Dedifferentiated amniotic fluid mesenchymal stem cell (primary cell): ENCODE results near the gene LST1.
"Not testable (repeated sequence)": the region's sequence is repeated elsewhere in the genome, so short reads cannot be mapped to it uniquely, and the experiment has no call there.

ENCODE experiments used
- DNase-seq: peaks from one replicate; pipeline ENCODE4 v3.0.0-alpha.2; 2016; ENCODE audit errors: extremely low spot score

The LST1 gene

DNA sequence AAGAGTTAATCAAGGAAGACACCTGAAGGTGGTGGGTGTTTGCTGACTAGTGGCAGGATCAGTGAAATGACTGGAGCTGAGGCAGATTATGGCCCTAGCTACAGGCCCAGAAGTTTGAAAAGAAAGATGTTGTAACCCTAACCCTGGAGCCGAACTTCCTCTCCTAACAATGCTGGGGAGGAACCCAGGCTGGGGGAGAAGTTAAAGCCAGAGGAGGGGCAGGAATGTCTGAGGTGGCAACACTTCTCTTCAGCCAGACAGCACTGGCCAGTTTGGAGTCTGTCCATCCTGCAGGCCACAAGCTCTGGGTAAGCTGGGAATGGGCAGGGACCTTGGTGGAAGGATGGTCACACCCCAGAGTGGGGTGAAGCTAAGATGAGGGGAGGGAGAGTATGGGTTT is at the start of gene LST1:
LST1 (plus strand) TSS at position 270 of the 400 bp plus-strand sequence. CDS start 1,023 bp downstream, outside the sequence.
- no peak for DNase-seq

DNA sequence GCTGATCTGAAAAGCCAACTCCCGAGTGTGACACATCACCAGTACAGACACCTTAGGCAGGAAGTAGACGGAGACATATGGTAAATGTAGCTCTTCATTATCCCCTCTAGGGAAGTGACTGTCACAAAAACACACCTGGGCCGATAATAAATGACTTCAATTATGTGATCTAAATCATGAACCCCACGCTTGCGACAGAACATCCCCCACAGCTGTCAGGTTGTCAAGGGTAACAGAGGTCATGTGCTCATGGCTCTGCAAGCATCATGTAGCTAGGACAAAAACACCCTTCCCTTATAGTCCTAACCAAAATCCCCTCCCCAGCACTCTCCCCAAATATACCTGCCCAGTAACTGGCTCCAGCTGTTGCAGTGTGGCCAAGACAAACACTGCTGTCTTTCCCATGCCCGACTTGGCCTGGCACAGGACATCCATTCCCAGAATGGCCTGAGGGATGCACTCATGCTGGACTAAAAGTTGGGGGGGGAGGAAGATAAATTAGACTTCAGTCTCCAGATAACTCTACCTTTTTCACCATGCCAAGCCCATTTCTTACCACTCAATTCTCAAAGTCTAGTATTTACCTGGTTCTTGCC is 47.2 kb upstream of the LST1 start:
- no peak for DNase-seq

DNA sequence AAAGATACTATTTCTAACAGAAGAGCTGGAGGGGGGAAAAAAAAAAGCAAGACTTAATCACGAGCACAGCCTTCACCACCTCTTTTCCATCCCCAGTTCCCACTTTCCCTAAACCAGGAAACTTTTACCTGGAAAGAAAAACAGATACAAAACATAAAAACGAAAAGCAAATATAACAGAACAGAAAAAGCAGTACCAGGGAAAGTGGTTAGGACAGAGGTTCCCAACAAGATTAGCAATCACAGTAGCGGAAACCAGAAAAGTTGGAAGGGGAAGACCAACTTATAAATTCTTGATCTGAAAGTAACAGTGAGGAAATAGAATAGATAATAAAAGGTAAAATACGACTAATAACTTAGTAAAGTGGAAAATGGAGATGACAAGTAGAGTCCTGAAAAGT is 45.4 kb upstream of the LST1 start:
- no peak for DNase-seq

DNA sequence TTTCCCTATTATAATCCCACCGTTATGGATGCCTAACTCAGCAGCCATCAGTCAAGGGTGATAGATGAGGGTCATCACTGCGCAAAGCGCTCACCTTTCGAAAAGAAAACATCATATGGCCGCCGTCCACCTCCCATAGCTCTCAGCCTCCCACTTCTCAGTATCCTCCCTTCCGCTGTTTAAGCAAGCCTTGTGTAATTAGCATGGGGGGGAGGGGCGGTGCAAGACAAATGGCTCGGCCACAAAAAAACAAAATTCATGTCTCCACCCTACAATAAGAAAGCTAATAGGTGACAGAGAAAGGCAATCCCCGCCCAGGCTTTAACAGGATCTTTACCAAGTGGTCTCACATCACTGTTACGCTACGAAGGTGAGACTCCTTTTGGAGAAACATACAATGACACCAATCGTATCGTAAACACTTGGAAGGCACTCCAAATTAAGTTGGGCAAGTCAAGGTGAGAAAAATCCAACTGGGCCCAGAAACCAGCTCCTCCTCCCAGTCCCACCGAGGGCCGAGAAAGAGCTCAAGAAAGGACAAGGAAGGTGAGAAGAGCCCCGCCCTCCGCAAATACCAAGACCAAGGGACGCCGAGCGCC is 44.9 kb upstream of the LST1 start:
- no peak for DNase-seq

DNA sequence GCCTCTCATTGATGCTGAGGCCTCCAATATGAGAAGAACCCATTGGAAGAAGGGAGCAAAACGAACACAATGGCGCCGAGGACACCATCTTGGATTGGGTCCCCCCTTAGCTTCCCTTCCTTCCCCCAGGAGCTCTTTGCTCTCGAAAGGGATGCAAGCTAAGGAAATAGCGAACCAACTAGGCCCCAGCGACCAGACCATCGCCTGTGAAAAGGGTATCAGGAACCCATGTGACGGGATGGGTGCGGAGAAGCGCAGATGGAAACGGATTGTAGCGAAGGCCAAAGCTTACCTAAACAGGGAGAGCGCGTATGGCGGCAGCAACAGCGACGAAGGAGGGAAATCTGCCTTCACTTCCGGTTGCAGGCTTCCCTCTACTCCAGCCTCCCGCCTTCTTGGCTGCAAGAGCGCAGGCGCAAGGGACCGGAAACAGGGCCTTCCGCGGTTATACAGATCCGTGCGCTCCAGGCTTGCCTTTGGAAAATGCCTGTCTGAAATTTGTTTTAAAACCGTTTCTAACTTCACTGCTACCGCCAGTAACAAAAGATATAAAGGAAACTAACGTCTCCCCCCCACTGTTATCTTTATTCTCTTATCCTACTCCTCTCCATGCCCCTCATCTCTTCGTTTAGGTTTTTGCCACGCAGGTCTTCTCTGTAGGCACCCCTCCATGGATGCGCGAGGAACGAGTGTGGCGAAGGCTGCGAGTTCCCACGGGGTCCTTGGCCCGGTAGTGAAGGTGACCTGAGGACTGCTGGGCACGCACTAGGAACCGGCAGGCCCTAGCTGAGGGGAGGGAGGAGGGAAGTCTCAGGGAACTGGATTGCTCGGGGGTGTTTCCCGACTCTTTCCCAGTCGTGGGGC is 44.2 kb upstream of the LST1 start, which contains the start of gene DDX39B:
DDX39B (minus strand) TSS at position 346 of the 864 bp plus-strand sequence. CDS start 1,471 bp downstream, outside the sequence.
- DNase-seq: peak; percentile 95

DNA sequence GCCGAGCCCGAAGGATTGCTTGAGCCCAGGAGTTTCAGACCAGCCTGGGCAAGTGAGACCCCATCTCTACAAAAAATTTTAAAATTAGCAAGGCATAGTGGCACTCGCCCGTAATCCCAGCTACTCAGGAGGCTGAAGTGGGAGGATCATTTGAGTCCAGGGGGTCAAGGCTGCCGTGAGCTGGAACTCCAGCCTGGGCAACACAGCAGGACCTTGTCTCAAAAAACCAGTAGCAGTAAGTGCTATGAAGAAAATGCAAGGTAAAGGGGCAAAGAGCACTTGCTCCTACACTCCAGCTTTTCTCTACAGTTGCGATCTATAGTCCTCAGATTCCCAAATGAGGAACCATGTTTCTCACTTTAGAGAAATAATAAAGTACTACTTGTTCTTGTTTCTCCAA is 42.4 kb upstream of the LST1 start:
- DNase-seq: no peak

DNA sequence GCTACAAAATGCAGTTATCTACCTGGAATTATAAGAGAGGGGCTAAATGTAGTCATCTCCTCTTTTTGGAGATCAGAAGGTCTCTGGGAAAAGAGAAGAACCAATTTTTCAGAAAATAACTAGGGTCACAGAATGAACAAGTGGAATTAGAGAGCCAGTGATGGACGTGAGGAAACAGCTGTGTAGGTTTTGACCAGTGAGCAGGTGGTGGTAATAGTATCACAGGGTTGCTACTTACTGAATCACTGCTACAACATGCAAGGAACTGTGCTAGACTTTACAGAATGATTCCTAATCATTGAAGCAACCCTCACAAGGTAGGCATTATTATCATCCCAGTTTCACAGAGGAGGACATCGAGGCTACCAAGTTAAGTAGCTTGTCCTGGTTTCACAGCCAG is 41.4 kb upstream of the LST1 start:
- DNase-seq: no peak

DNA sequence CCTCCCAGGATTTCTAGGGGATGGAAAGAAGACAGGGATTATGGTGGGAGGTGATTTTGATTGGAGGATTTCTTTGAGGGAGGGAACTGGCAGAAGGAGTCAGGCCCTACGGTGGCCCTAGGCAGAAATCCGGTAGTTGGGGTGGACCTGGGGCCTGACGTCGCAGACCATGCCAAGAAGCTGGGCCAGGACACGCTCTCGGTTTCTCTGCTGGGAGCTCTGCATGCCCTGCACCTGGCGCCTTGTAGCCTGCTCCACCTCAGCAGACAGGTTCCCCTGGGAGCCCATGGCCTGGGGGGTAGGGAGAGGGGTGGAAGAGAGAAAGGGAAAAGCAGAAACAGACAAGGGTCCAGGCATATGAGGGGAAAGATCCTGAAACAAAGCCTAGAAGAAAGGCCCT is 40.8 kb upstream of the LST1 start:
- DNase-seq: no peak

DNA sequence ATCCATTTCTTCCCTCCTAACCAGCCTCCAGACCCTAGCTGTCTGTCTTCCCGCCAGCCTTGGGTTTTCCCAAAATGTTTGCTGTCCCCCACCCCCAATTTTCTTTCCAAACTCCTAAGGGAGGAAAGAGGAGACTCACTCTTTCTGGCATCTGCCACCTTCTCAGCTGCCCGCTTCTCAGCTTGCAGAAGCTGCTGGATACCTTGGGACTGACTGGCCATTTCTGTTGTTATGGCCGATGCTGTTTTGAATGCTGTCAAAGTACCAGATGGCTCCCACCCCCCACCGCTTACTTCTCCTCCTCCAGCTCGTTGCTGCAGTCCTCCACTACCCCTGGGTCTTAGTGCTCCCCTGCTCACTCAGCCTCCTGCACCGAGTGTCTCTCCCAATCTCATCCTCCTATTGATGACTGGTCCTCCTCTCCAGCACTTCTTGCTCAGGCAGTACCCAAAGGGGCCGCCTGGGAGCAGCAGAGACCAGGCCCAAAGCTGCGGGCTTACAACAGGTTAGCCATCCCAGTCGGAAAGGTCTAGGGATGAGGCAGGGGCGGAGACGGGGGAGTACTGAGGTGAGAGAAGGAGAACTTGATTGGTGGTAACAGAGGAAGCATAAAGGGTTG is 39.6 kb upstream of the LST1 start, which contains the start of gene ATP6V1G2:
ATP6V1G2 (minus strand) TSS at position 270 of the 619 bp plus-strand sequence; CDS start at position 221, 49 bp downstream.
- peak; percentile 88 for DNase-seq

DNA sequence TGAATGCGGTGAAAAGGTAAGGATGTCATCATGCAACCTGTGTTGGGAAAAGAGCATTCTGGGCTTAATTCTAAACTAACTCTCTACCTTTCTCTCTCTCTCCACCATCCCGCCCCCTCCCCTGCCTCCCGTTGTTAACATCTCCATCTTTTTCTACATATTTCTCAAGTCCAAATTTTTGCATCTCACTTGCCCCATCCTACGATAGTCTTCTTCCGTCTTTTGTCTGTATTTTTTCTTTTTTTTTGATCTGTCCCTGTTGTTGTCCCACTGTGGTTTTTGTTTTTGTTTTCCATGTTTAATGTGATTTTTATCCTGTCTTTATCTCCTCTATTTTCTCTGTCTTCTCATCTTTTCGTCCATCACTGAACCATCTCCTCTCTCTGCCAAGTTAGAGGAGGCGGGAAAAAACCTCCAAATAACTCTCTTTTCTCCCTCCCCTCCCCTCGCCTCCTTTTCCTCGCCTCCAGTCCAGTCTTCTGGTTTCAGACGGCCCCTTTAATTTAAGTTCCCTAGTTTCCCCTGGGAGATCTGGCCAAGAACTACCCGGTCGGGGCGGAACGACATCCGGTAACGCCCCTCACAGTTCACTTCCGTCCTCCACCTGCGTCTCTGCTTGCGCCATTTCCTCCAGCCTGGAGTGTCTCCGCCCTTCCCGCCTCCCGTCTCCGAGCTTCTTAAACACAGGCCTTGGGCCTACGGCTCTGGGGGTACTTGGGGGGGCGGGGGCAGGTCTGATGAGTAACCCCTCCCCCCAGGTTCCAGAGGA is 38.9 kb upstream of the LST1 start, which contains the start of gene NFKBIL1:
NFKBIL1 (plus strand) TSS at position 651 of the 769 bp plus-strand sequence; CDS start at position 738, 87 bp downstream.
- DNase-seq: peak; percentile 96

DNA sequence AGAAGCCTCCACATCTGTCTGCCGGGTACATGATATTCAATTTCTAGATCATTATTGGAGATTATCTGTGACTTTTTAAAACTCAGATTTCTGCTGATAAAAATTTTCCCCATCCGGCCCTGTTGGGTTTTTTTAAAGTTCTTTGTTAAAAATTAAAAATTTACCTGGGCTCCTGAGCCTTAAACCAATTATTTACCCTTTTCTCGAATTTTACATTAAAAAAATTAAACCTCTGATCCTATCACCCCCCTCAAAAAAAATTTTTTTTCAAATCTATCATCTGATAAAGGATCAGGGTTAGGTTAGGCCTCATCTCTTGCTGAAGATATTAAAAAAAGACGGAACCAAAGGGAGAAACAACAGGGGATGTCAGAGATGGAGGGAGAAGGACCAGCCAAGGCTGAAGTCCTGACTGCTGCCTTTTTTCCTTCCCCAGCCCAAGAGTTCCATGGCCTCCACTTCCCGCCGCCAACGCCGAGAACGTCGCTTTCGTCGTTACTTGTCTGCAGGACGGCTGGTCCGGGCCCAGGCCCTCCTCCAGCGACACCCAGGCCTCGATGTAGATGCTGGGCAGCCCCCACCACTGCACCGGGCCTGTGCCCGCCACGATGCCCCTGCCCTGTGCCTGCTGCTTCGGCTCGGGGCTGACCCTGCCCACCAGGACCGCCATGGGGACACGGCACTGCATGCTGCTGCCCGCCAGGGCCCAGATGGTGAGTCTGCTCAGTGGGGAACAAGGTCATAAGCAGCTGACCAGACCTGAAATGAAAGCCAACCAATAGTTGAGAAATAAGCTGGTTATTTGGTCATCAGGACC is 38.1 kb upstream of the LST1 start:
- no peak for DNase-seq

DNA sequence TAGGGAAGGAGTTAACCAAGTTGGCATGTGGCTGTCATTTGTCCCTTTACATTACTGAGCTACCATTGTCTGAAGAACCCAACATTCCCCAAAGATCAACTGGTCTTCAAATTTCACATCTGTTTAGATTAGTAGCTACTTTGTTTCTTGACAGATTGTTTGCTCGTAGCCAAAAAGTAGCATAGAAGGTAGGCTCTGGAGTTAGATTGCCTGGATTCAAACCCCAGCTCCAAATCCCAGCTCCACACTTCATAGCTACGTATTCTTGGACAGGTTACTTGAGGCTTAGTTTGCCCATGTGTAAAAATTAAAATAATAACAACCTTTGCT is 37.6 kb upstream of the LST1 start:
- no peak for DNase-seq

DNA sequence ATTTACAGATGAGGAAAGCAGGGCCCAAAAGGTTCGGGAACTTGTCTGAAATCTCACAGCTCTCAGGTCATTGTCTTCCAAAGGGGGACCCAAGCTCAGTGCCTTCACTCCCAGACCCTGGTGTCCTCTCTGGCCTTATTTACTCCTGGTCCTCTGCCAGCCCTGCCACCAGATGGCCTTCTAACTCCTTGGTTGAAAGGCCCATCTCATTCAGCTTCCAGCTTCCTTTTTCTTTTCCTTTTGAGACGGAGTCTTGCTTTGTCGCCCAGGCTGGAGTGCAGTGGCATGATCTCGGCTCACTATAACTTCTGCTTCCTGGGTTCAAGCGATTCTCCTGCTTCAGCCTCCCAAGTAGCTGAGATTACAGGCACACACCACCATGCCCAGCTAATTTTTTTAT is 34.7 kb upstream of the LST1 start:
- not testable (repeated sequence) for DNase-seq

DNA sequence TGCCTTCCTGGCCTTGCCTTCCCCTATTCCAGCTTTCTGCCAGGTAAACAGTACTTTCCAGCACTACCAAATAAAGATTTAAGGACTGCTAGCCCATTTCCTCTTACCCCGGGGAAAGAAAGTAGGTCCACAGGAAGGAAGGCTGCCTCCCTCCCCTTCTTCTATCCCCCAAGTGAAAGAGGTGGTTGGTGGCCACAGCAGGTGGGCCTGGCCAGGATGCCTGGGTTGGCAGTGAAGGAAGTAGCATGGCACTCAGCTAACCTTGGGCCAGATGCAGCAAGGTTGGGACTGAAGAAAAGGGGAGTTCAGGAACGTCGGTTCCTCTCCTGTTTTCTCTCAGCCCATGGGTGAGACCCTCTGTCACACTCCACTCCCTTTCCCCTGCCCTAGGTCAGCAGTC is 29.8 kb upstream of the LST1 start:
- no peak for DNase-seq

DNA sequence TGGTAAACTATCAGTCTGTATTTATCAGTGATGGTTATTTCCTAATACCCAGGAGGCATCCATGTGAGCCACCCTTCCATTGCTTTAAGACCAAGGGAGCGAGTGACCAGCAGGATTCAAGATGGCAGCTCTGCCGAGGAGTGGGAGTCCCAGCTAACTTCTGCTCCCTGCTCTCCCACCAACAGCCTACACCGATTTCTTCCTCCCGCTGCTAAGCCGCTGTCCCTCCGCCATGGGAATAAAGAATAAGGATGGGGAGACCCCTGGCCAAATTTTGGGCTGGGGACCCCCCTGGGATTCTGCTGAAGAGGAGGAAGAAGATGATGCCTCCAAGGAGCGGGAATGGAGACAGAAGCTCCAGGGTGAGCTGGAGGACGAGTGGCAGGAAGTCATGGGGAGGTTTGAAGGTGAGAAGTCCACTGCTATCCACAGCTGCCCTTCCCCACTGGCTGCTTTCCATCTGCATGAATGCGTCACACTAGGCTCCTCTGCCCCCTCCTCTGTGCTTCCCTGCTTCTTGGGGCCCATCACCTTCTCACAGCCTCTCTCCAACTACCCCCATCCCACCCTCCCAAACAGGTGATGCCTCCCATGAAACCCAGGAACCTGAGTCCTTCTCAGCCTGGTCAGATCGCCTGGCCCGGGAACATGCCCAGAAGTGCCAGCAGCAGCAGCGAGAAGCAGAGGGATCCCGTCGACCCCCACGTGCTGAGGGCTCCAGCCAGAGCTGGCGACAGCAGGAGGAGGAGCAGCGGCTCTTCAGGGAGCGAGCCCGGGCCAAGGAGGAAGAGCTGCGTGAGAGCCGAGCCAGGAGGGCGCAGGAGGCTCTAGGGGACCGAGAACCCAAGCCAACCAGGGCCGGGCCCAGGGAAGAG is 28.4 kb upstream of the LST1 start:
- no peak for DNase-seq

DNA sequence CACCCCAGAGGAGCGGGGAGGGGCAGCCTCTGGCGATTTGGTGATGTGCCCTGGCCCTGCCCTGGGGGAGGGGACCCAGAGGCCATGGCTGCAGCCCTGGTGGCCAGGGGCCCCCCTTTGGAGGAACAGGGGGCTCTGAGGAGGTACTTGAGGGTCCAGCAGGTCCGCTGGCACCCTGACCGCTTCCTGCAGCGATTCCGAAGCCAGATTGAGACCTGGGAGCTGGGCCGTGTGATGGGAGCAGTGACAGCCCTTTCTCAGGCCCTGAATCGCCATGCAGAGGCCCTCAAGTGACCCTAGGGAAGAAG is 27.8 kb upstream of the LST1 start:
- DNase-seq: no peak

DNA sequence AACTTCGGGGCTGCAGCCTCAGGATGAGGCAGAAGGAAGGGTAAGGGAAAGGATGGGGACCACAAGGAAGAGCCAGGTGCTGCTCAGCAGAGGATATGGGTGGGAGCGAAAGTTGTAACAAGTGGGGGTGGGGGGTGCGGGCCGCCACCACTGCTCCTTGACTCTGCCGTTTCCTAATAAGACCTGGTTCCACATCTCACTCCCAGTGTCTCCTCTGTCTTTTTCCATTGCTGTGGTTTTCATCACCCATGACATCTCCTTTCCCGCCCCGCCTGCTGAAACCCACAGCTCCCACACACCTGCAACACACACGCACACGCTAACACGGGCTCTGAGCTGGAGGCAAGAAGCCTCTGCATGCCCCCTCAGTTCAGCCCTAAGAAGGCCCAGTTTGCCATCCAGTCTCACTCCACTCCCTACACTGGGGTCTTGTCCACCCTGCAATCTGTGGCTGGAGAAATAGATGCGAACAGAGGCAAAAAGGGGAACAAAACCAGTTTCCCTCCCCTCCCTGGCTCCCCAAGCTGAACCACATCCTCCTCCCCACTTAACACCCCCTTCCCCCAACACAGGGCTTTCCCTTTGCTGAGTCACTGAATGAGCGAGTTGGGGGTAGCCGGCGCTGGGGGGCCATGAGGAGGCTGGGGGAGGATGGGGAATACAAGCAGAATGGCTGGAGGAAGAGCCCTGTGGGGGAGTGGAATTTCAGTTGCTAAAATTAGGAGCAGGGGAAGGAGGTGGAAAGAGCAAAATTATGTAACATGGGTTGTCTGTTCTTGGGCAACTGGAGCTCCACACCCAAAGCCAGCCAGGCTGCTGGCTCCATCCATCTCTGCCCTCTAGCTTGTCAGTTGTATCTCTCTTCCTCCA is 27.2 kb upstream of the LST1 start:
- DNase-seq: no peak

DNA sequence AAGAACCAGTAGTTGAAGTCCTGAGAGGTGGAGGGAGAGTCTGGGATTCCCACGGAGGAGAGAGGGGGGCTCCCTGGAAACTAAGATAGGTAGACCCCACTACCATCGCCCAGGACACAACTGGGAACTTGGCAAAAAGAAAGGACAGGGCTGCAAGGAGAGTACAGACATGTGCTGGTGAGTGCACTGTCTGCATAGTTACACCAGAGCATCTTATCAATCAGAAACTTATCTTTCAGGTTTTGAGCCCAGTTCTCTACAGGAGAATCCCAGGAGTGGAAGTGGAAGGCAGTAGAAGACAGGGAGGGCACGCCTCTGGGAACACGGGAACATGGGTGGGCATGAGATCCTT is 26.5 kb upstream of the LST1 start:
- DNase-seq: no peak
